K562 (cell line): ENCODE data around the gene SLC2A10. TPM values are rescaled to one million over a fixed set of nuclear protein-coding genes. Genes with fewer than 3 reads are reported as not detected.
A peak's percentile ranks its signal among the peaks of the same experiment; 100 is the strongest.

Experiments used
- ATF1 ChIP-seq, 2 experiments: fragments of 450-650 bp in 1 of 2; IDR thresholded peaks; 2 replicates each; pipeline ENCODE4 v1.6.1; 2016; ENCODE audit warnings: missing compliant biosample characterization in 1 of 2, missing genetic modification characterization in 1 of 2
- EP400 ChIP-seq: fragments of 450-650 bp; IDR thresholded peaks from 2 replicates; pipeline ENCODE4 v1.6.1; 2017; ENCODE audit warnings: antibody characterized with exemption, mild to moderate bottlenecking, moderate library complexity
- HDAC2 ChIP-seq: fragments of 450-650 bp; IDR thresholded peaks from 2 replicates; pipeline ENCODE4 v1.6.1; 2016; ENCODE audit warnings: mild to moderate bottlenecking
- JUND ChIP-seq, 2 experiments: IDR thresholded peaks; 2 replicates in 1 of 2; 3 replicates in 1 of 2; pipeline ENCODE4 v1.6.1; 2011; ENCODE audit warnings: borderline replicate concordance in 2 of 2, low read depth in 2 of 2, low read length in 2 of 2, improper control_type of control experiment in 1 of 2, missing biosample characterization in 1 of 2, missing genetic modification characterization in 1 of 2, missing genetic modification reagents in 1 of 2
- KDM2B ChIP-seq: fragments of 250-450 bp; sonication (Bioruptor Pico); IDR thresholded peaks from 2 replicates; pipeline ENCODE4 v1.8.0; 2021; ENCODE audit warnings: mild to moderate bottlenecking, moderate library complexity
- TAF9B ChIP-seq: fragments of 450-650 bp; IDR thresholded peaks from 2 replicates; pipeline ENCODE4 v1.6.1; 2018; ENCODE audit warnings: mild to moderate bottlenecking; ENCODE audit not compliant: partially characterized antibody
- TCF3 ChIP-seq: sonication (generic); formaldehyde crosslinking; IDR thresholded peaks from 2 replicates; pipeline ENCODE4 v1.4.0; 2020; ENCODE audit warnings: mild to moderate bottlenecking, missing genetic modification reagents
- U2AF2 ChIP-seq: fragments of 200-400 bp; formaldehyde crosslinking; optimal IDR thresholded peaks from 2 replicates; pipeline ENCODE3; 2017; ENCODE audit warnings: low read depth, mild to moderate bottlenecking, low read length
- XRCC4 ChIP-seq: IDR thresholded peaks from one replicate; pipeline ENCODE4 v1.6.1; 2011; ENCODE audit not compliant: insufficient read depth, insufficient read length; ENCODE audit errors: extremely low read depth
- ZNF41 ChIP-seq: fragments of 250-450 bp; sonication (Bioruptor Pico); conservative IDR thresholded peaks from 2 replicates; pipeline ENCODE4 v1.4.0; 2020; ENCODE audit warnings: mild to moderate bottlenecking
- ZNF717 ChIP-seq: fragments of 250-450 bp; sonication (Bioruptor Pico); IDR thresholded peaks from 2 replicates; pipeline ENCODE4 v1.5.0; 2021
- polyA plus RNA-seq, 8 experiments: library from polyadenylated mRNA; depleted of rRNA in 4 of 8; stranded (reverse) in 5 of 8; unstranded in 3 of 8; fragments of >200 nt; fragmentation: Nextera tagmentation in 2 of 8; fragmentation: Illumina TruSeq in 1 of 8; extraction: Ambion mirVana in 2 of 8; extraction: Trizol in 1 of 8; gene quantifications; 2 replicates each; pipeline versions ENCODE4 v1.2.1 to v1.2.3, GENCODE V29; 2011 to 2014; ENCODE audit warnings: inconsistent platforms in 1 of 8, missing spikeins in 1 of 8
- total RNA-seq, 7 experiments: library from RNA; depleted of rRNA in 6 of 7; stranded (reverse); fragments of >200 nt in 6 of 7; fragmentation: Illumina TruSeq in 2 of 7; extraction: Trizol in 2 of 7; gene quantifications; 2 replicates each; pipeline versions ENCODE4 v1.2.1 to v1.2.3, GENCODE V29; 2011 to 2021; ENCODE audit warnings: low replicate concordance in 1 of 7
- TF ChIP-seq, protein P1 (sequence below), 2 experiments: fragments of 200-800 bp in 1 of 2; sonication (Bioruptor generic) in 1 of 2; sonication (generic) in 1 of 2; formaldehyde crosslinking in 1 of 2; IDR thresholded peaks in 1 of 2; conservative IDR thresholded peaks in 1 of 2; 2 replicates each; pipeline versions ENCODE4 v1.5.0 to v1.6.1; 2016 to 2020; ENCODE audit warnings: missing compliant biosample characterization in 1 of 2, missing genetic modification characterization in 1 of 2, missing genetic modification reagents in 1 of 2
- TF ChIP-seq, protein P2 (sequence below): fragments of 450-650 bp; formaldehyde crosslinking; IDR thresholded peaks from 2 replicates; pipeline ENCODE4 v1.4.0; 2022; ENCODE audit warnings: missing genetic modification characterization
- TF ChIP-seq, protein P3 (sequence below): fragments of 450-650 bp; IDR thresholded peaks from one replicate; pipeline ENCODE4 v1.6.1; 2018; ENCODE audit warnings: mild to moderate bottlenecking, moderate library complexity; ENCODE audit not compliant: partially characterized antibody
- TF ChIP-seq, protein P4 (sequence below), 2 experiments: fragments of 450-650 bp in 1 of 2; sonication (generic) in 1 of 2; formaldehyde crosslinking in 1 of 2; IDR thresholded peaks in 1 of 2; conservative IDR thresholded peaks in 1 of 2; 2 replicates each; pipeline versions ENCODE4 v1.6.1 to v1.8.1; 2016 to 2023; ENCODE audit warnings: mild to moderate bottlenecking in 2 of 2, moderate library complexity in 2 of 2, inconsistent platforms in 1 of 2, missing genetic modification reagents in 1 of 2
- TF ChIP-seq, protein P5 (sequence below): fragments of 450-650 bp; IDR thresholded peaks from 2 replicates; pipeline ENCODE4 v1.7.1; 2018; ENCODE audit warnings: mild to moderate bottlenecking, low read depth; ENCODE audit not compliant: partially characterized antibody

SLC2A10 gene
- total and polyA plus RNA-seq, 9 of the 15 experiments (the other 6 are each of a cell fraction or from before 2014, with no cell fraction given), result 0.01 to 1.8 (median 0.10) TPM

DNA sequence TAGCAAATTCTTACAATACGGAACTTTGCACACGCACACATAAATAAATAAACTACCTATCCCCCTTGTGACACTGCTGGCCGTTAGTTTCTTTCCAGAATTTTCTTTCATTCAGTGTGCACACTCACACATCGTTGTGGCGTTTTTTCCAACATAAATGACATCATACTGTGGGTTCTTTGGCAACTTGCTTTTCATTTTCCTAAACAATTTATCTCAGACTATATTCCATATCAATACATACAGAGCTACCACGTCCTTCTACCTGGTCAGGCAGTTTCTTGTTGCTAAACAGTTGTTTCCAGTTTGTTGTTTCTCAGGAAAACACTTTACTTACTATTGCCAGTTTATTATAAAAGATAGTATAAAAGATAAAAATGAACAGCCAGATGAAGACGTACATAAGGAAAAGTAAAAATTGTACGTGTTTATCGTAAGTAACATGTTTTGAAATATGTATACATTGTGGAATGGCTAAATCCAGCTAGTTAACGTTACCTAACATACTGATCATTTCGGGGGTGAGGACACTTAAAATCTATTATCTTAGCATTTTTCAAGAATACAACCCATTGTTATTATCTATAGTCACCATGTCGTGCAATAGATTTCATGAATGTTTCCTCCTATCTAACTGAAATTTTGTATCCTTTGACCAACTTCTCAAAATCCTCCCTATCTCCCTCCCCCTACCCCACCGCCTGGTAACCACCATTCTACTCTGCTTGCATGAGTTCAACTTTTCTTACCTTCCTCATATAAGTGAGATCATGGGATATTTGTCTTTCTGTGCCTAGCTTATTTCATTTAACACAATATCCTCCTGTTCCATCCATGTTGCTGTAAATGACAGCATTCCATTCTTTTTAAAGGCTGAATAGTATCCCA lies 19.0 kb upstream of the SLC2A10 start (continued):
- TF ChIP-seq, protein P1, sequence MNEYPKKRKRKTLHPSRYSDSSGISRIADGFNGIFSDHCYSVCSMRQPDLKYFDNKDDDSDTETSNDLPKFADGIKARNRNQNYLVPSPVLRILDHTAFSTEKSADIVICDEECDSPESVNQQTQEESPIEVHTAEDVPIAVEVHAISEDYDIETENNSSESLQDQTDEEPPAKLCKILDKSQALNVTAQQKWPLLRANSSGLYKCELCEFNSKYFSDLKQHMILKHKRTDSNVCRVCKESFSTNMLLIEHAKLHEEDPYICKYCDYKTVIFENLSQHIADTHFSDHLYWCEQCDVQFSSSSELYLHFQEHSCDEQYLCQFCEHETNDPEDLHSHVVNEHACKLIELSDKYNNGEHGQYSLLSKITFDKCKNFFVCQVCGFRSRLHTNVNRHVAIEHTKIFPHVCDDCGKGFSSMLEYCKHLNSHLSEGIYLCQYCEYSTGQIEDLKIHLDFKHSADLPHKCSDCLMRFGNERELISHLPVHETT (CRISPR knock-in tag; conservative IDR thresholded peaks at IDR 0.05 in 1 of 2, IDR thresholded peaks at IDR 0.05 in 1 of 2), result 0 out of 4 replicates have a peak, but pooled peaks of 1 of the 2 experiments have one; percentile 41
- 0 out of 2 replicates have a peak, but pooled peaks have one; percentile 18 for TF ChIP-seq TCF3
- TF ChIP-seq U2AF2, result no peak
- TF ChIP-seq, protein P2, sequence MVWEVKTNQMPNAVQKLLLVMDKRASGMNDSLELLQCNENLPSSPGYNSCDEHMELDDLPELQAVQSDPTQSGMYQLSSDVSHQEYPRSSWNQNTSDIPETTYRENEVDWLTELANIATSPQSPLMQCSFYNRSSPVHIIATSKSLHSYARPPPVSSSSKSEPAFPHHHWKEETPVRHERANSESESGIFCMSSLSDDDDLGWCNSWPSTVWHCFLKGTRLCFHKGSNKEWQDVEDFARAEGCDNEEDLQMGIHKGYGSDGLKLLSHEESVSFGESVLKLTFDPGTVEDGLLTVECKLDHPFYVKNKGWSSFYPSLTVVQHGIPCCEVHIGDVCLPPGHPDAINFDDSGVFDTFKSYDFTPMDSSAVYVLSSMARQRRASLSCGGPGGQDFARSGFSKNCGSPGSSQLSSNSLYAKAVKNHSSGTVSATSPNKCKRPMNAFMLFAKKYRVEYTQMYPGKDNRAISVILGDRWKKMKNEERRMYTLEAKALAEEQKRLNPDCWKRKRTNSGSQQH, result no peak
- no peak for TF ChIP-seq ZNF717 (CRISPR knock-in tag)
- TF ChIP-seq KDM2B (CRISPR knock-in tag), result no peak
- TF ChIP-seq TAF9B, result peak; percentile 42
- no peak for TF ChIP-seq ZNF41 (CRISPR knock-in tag)
- TF ChIP-seq HDAC2, result 0 out of 2 replicates have a peak, but pooled peaks have one; percentile 16
- TF ChIP-seq EP400, result peak; percentile 53; the same call in 1 of the 2 replicates
- TF ChIP-seq JUND (IDR thresholded peaks at IDR 0.05; ENCODE audit: borderline replicate concordance, low read depth, low read length), result peak; percentile 52; the same call in 1 of the 2 replicates
- TF ChIP-seq JUND (tag; IDR thresholded peaks at IDR 0.05; ENCODE audit: borderline replicate concordance, low read depth, low read length), result peak; percentile 56; the same call in 1 of the 3 replicates
- TF ChIP-seq, protein P3, sequence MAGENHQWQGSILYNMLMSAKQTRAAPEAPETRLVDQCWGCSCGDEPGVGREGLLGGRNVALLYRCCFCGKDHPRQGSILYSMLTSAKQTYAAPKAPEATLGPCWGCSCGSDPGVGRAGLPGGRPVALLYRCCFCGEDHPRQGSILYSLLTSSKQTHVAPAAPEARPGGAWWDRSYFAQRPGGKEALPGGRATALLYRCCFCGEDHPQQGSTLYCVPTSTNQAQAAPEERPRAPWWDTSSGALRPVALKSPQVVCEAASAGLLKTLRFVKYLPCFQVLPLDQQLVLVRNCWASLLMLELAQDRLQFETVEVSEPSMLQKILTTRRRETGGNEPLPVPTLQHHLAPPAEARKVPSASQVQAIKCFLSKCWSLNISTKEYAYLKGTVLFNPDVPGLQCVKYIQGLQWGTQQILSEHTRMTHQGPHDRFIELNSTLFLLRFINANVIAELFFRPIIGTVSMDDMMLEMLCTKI, result no peak
- no peak for TF ChIP-seq XRCC4
- TF ChIP-seq, protein P4, sequence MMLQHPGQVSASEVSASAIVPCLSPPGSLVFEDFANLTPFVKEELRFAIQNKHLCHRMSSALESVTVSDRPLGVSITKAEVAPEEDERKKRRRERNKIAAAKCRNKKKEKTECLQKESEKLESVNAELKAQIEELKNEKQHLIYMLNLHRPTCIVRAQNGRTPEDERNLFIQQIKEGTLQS (IDR thresholded peaks at IDR 0.05), result peak; percentile 79
- TF ChIP-seq, protein P4 (CRISPR knock-in tag; conservative IDR thresholded peaks at IDR 0.05), result no peak
- TF ChIP-seq, protein P5, sequence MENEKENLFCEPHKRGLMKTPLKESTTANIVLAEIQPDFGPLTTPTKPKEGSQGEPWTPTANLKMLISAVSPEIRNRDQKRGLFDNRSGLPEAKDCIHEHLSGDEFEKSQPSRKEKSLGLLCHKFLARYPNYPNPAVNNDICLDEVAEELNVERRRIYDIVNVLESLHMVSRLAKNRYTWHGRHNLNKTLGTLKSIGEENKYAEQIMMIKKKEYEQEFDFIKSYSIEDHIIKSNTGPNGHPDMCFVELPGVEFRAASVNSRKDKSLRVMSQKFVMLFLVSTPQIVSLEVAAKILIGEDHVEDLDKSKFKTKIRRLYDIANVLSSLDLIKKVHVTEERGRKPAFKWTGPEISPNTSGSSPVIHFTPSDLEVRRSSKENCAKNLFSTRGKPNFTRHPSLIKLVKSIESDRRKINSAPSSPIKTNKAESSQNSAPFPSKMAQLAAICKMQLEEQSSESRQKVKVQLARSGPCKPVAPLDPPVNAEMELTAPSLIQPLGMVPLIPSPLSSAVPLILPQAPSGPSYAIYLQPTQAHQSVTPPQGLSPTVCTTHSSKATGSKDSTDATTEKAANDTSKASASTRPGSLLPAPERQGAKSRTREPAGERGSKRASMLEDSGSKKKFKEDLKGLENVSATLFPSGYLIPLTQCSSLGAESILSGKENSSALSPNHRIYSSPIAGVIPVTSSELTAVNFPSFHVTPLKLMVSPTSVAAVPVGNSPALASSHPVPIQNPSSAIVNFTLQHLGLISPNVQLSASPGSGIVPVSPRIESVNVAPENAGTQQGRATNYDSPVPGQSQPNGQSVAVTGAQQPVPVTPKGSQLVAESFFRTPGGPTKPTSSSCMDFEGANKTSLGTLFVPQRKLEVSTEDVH, result no peak
- TF ChIP-seq ATF1 (CRISPR knock-in tag; IDR thresholded peaks at IDR 0.05), result no peak
- TF ChIP-seq ATF1 (tag; IDR thresholded peaks at IDR 0.05), result 0 out of 2 replicates have a peak, but pooled peaks have one; percentile 24
